Natural killer cell (primary cell): ENCODE results near the gene ACOX3. TPM values are rescaled to one million over a fixed set of nuclear protein-coding genes. Genes with fewer than 3 reads are reported as not detected.

ENCODE experiments used
- ATAC-seq, 3 donors: fragments of 150-1000 bp in 2 of 3; fragments of 200-7000 bp in 1 of 3; cut with Tn5 transposase; 1 replicate in 1 of 3; 2 replicates in 2 of 3; pipeline ENCODE4 v1.10.0; 2021; ENCODE audit warnings: mild to moderate bottlenecking in 2 of 3, moderate library complexity in 2 of 3
- DNase-seq, 2 donors: peaks; one replicate each; pipeline versions ENCODE4 v3.0.0 to v3.0.0-alpha.2; 2013 to 2021; ENCODE audit warnings: mixed read lengths in 1 of 2
- H3K27ac ChIP-seq: one replicate; pipeline ENCODE4 v1.5.1; 2013; ENCODE audit warnings: mild to moderate bottlenecking, low read length
- H3K27me3 ChIP-seq: one replicate; pipeline ENCODE4 v1.6.1; 2013; ENCODE audit warnings: low read length; ENCODE audit not compliant: control insufficient read depth, insufficient read depth
- H3K36me3 ChIP-seq: one replicate; pipeline ENCODE4 v1.6.1; 2013; ENCODE audit warnings: low read length; ENCODE audit not compliant: control insufficient read depth, insufficient read depth
- H3K4me1 ChIP-seq: one replicate; pipeline ENCODE4 v1.6.1; 2013; ENCODE audit warnings: low read length; ENCODE audit not compliant: control insufficient read depth, insufficient read depth
- H3K4me3 ChIP-seq: one replicate; pipeline ENCODE4 v1.5.1; 2013; ENCODE audit warnings: low read length
- H3K9me3 ChIP-seq: one replicate; pipeline ENCODE4 v1.6.1; 2013; ENCODE audit warnings: low read length; ENCODE audit not compliant: control insufficient read depth, insufficient read depth
- H3K27ac Mint-ChIP-seq, 2 donors: one replicate each; pipeline ENCODE4 v1.8.0; 2022; ENCODE audit warnings: mild to moderate bottlenecking in 2 of 2, mixed read lengths in 2 of 2, moderate library complexity in 1 of 2
- H3K27me3 Mint-ChIP-seq, 2 donors: one replicate each; pipeline ENCODE4 v1.8.0; 2022; ENCODE audit warnings: low read depth in 2 of 2, mixed read lengths in 2 of 2
- H3K36me3 Mint-ChIP-seq: one replicate; pipeline ENCODE4 v1.8.0; 2022; ENCODE audit warnings: mixed read lengths
- H3K4me1 Mint-ChIP-seq, 2 donors: one replicate each; pipeline ENCODE4 v1.8.0; 2022; ENCODE audit warnings: mixed read lengths in 2 of 2
- H3K4me3 Mint-ChIP-seq: one replicate; pipeline ENCODE4 v1.8.0; 2022; ENCODE audit warnings: mild to moderate bottlenecking, moderate library complexity, mixed read lengths
- H3K9me3 Mint-ChIP-seq, 2 donors: one replicate each; pipeline ENCODE4 v1.8.0; 2022; ENCODE audit warnings: mixed read lengths in 2 of 2
- WGBS: methylation state at CpG from one replicate; pipeline ENCODE4 v1.1.7; 2013; ENCODE audit warnings: missing lambda C conversion rate; ENCODE audit not compliant: insufficient coverage; 5-methylcytosine and 5-hydroxymethylcytosine counted together
- intact Hi-C: fragments of 100-400 bp; cut with micrococcal nuclease; formaldehyde crosslinking; loops from one replicate; pipeline ENCODE4 v1.14.2; 2022
- total RNA-seq, 4 donors: library from RNA; stranded (reverse); fragments of 120-200 nt in 1 of 4; gene quantifications; one replicate each; pipeline versions ENCODE4 v1.2.3 to v1.2.4, GENCODE V29; 2013 to 2022
- TF ChIP-seq, protein P1 (sequence below): fragments of 200-600 bp; IDR thresholded peaks from one replicate; pipeline ENCODE4 v1.8.0; 2022; ENCODE audit warnings: antibody characterized with exemption

ACOX3 gene
- total RNA-seq, 3 donors from 2014 or later (not counting 1 experiment from before 2014, with no cell fraction given): 12.4 to 18.3 (median 15.4) TPM

DNA sequence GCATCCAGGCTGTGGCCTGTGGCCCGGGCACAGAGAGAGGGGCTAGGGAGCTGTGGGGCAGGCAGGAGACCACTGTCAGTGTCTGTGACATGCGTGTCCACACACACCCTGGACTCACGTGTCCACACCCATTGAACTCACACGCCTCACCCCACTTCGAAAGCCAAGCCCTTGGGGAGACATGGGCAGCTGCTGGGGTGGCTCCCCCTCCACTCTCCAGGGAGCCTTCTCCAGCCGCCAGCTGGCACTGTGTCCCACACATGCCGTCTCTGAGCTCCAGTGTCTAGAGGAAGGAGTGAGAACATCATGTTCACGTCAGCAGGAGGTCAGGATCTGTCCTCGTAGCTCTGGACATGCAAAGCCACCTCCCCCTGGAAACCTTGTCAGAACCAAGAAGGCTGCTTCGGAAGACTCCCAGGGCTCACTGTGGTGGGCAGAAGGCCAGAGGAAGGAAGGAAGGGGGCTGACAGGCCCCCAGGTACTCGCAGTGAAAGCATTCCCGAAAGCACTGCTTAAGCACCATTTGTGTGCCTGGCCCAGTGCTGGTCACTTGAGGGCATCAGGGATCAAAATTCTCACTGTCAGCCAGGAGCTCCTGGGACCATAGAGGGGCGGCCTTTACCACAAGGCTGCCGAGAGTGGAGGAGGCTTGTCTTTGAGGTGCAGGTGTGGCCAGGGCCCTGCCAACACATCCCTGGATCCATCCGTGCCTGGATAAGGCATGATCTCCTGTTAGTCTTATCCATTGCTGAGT lies 109.5 kb downstream of the ACOX3 start:
- H3K36me3 ChIP-seq: no peaks in the 10 kb centered on the region
- 76% methylated on average over 15 of the region's 15 CpGs for WGBS
- TF ChIP-seq, protein P1, sequence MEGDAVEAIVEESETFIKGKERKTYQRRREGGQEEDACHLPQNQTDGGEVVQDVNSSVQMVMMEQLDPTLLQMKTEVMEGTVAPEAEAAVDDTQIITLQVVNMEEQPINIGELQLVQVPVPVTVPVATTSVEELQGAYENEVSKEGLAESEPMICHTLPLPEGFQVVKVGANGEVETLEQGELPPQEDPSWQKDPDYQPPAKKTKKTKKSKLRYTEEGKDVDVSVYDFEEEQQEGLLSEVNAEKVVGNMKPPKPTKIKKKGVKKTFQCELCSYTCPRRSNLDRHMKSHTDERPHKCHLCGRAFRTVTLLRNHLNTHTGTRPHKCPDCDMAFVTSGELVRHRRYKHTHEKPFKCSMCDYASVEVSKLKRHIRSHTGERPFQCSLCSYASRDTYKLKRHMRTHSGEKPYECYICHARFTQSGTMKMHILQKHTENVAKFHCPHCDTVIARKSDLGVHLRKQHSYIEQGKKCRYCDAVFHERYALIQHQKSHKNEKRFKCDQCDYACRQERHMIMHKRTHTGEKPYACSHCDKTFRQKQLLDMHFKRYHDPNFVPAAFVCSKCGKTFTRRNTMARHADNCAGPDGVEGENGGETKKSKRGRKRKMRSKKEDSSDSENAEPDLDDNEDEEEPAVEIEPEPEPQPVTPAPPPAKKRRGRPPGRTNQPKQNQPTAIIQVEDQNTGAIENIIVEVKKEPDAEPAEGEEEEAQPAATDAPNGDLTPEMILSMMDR: no peak
- no peaks in the 10 kb centered on the region for H3K9me3 ChIP-seq
- H3K27ac ChIP-seq: no peak overlapping the region
- no peaks in the 10 kb centered on the region for H3K4me1 ChIP-seq
- H3K9me3 Mint-ChIP-seq: peaks cover 0 to 2% of the 10 kb centered on the region in 2 donors
- no peak overlapping the region for H3K27ac Mint-ChIP-seq
- H3K27me3 ChIP-seq: no peaks in the 10 kb centered on the region
- no peaks in the 10 kb centered on the region for H3K27me3 Mint-ChIP-seq
- H3K36me3 Mint-ChIP-seq: no peaks in the 10 kb centered on the region
- H3K4me3 Mint-ChIP-seq: no peak overlapping the region
- no peak for ATAC-seq
- DNase-seq: no peak
- H3K4me1 Mint-ChIP-seq: no peaks in the 10 kb centered on the region
- H3K4me3 ChIP-seq: no peak overlapping the region
- intact Hi-C loops: no loop called here

DNA sequence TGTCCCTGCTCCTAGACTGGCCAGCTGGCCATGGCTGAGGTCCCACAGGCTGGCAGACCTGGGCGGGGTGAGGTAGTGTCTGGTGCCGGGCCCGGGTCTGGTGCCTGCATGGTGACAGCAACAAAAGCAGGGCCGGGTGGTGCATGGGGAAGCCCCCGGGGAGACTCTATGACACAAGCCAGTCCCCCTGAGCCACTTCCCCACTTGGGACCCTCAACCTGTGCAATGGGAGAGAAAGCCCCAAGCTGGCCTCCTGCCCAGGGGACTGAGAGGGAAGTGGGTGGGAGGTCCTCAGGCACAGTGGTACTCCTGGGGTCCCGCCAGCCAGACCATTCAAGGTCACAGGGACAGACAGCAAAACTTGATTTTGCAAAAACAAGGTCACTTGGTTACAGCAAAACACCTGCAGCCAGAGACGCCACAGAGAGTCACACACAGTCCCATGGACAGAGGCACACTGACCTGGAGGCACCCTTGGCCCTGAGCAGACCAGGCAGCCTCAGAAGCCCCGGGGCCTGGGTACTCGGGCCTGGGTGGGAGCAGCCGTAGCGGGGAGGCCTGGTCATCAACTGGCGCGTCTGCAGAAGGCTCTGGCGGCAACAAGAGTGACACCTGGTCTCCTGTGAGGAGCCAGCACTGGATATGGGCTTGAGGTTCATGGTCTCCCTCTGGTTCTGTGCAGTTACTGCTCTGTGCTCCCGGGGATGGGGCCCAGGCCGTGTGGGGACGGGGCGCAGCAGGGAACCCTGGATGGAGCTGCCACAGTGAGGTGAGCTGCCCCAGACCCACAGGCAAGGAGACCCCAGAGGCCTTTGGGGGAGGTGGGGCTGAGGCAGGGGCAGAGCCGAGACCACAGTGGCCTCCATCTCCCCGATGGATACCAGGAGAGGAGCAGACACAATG lies 110.4 kb downstream of the ACOX3 start:
- H3K27me3 Mint-ChIP-seq: no peaks in the 10 kb centered on the region
- intact Hi-C loops: no loop called here
- H3K4me1 Mint-ChIP-seq: no peaks in the 10 kb centered on the region
- WGBS: 83% methylated on average over 20 of the region's 20 CpGs
- no peaks in the 10 kb centered on the region for H3K9me3 ChIP-seq
- no peak overlapping the region for H3K4me3 ChIP-seq
- H3K27ac Mint-ChIP-seq: no peak overlapping the region
- H3K9me3 Mint-ChIP-seq: no peaks in the 10 kb centered on the region
- DNase-seq (no peak), ATAC-seq (no peak)
- H3K4me1 ChIP-seq: no peaks in the 10 kb centered on the region
- TF ChIP-seq, protein P1: no peak
- no peaks in the 10 kb centered on the region for H3K36me3 ChIP-seq
- no peaks in the 10 kb centered on the region for H3K27me3 ChIP-seq
- H3K36me3 Mint-ChIP-seq: no peaks in the 10 kb centered on the region
- H3K4me3 Mint-ChIP-seq: no peak overlapping the region
- no peak overlapping the region for H3K27ac ChIP-seq

DNA sequence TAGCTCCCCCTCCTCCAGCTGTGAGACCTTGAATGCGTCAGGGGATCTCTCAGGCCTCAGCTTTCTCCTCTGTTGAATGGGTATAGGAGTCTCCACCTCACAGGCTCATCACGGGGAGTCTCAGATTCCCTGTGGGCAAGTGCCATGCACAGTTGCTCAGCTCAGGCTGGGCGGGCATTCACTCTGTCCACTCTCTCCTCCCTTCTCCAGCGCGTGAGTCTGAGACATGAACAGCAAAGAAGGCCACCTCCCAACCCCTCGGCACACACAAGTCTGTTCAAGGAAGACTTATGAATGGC lies 111.0 kb downstream of the ACOX3 start:
- H3K36me3 ChIP-seq: no peaks in the 10 kb centered on the region
- no peaks in the 10 kb centered on the region for H3K9me3 Mint-ChIP-seq
- H3K36me3 Mint-ChIP-seq: no peaks in the 10 kb centered on the region
- TF ChIP-seq, protein P1: no peak
- no peak overlapping the region for H3K27ac ChIP-seq
- H3K4me3 Mint-ChIP-seq: no peak overlapping the region
- 72% methylated on average over 5 of the region's 6 CpGs for WGBS
- DNase-seq (no peak), ATAC-seq (no peak)
- H3K4me1 ChIP-seq: no peaks in the 10 kb centered on the region
- H3K27ac Mint-ChIP-seq: no peak overlapping the region
- H3K4me3 ChIP-seq: no peak overlapping the region
- H3K4me1 Mint-ChIP-seq: no peaks in the 10 kb centered on the region
- no peaks in the 10 kb centered on the region for H3K27me3 ChIP-seq
- H3K9me3 ChIP-seq: no peaks in the 10 kb centered on the region
- intact Hi-C loops: no loop called here
- no peaks in the 10 kb centered on the region for H3K27me3 Mint-ChIP-seq
